GM12892 (cell line): ENCODE measurements around the gene ATOH8.

Experiments
- DNase-seq: peaks from one replicate; pipeline ENCODE4 v3.0.0; 2011; ENCODE audit not compliant: insufficient read length
- FAIRE-seq: peaks from 2 replicates; lab custom pipeline; 2011; peaks lifted over from hg19 to GRCh38; lab: Jason Lieb, UNC
- POLR2A ChIP-seq: IDR thresholded peaks from 2 replicates; pipeline ENCODE4 v1.6.1; 2011; ENCODE audit warnings: low read depth, low read length, control low read depth
- POLR2AphosphoS5 ChIP-seq: IDR thresholded peaks from 2 replicates; pipeline ENCODE4 v1.6.1; 2011; ENCODE audit warnings: low read depth, low read length, control low read depth
- TAF1 ChIP-seq: IDR thresholded peaks from 2 replicates; pipeline ENCODE4 v1.6.1; 2011; ENCODE audit warnings: low read depth, mild to moderate bottlenecking, control low read depth, low read length, borderline replicate concordance

Gene ATOH8

GRCh38 chr2:85796341-85797262 is 42.8 kb downstream of the ATOH8 start:
- FAIRE-seq (no peak), DNase-seq (no peak)
- no peak for TF ChIP-seq POLR2A
- no peak for TF ChIP-seq POLR2AphosphoS5
- no peak for TF ChIP-seq TAF1

- DNase-seq (no peak), FAIRE-seq (no peak)
- no peak for TF ChIP-seq TAF1
- TF ChIP-seq POLR2AphosphoS5 = no peak
- no peak for TF ChIP-seq POLR2A
Measured at GRCh38 chr2:85797263-85797660, 43.5 kb downstream of the ATOH8 start.

- TF ChIP-seq TAF1 (no peak), POLR2A (no peak), POLR2AphosphoS5 (no peak)
- FAIRE-seq (no peak), DNase-seq (no peak)
Measured at GRCh38 chr2:85797921-85798320, 44.1 kb downstream of the ATOH8 start.

DNA sequence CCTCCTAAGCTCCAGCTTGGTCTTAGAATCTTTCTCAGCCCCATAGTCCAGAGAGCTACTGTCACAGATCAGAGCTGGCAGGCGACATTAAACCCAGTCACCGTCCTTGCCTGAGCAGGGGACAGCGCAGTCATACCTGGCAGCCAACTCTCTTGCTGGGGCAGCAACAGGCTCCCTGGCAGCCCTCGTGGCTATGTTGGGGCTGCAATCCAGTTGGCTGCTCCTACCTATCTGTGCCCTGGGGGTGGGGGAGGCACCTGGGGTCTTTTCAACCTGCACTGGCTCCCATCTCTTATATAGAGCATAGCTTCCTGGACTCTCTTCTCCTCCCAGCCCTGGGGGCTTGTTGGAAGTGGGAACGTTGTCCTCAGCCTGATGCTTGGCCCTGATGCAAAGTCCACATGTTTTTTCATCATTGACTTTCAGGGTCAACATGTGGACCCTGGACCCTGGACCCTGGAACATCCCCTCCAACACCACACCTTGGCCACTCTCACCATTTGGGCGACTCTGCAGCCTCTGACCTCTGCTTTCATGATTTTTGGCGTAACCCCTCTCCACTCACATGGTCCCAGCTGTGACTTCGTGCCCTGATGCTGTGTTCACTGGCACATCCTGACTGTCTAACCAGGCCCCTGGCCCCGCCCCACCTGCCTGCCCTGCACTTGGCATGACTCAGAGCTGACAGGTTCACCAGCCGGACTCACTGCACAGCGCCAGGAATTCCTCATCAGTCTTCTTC is 45.6 kb downstream of the ATOH8 start:
- TF ChIP-seq POLR2AphosphoS5 (no peak), POLR2A (no peak), TAF1 (no peak)
- DNase-seq = no peak
- no peak for FAIRE-seq

DNA sequence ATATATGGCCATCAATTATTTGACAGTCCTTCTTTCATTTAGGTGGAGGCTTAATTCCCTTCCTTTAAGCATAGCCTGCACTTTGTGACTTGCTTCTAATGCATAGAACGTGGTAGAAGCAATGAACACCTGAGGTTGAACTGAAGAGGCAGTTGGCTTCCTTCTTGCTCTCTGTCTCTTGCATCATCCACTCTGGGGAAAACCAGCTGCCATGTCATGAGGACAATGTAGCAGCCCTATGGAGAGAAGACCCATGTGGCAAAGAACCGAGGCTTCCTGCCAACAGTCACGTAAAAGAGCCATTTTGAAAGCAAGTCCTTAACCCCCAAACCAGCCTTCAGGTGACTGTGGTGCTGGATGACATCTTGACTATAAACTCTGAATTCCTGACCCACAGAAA is 46.8 kb downstream of the ATOH8 start:
- DNase-seq = no peak
- no peak for FAIRE-seq
- TF ChIP-seq POLR2A (no peak), POLR2AphosphoS5 (no peak), TAF1 (no peak)

GRCh38 chr2:85801871-85802270 is 48.1 kb downstream of the ATOH8 start:
- FAIRE-seq (no peak), DNase-seq (no peak)
- no peak for TF ChIP-seq POLR2AphosphoS5
- TF ChIP-seq POLR2A = no peak
- no peak for TF ChIP-seq TAF1

- TF ChIP-seq TAF1 (no peak), POLR2AphosphoS5 (no peak), POLR2A (no peak)
- FAIRE-seq = no peak
- no peak for DNase-seq
Measured at GRCh38 chr2:85802354-85803103, 48.7 kb downstream of the ATOH8 start.

- DNase-seq = no peak
- TF ChIP-seq TAF1 = no peak
- no peak for TF ChIP-seq POLR2AphosphoS5
- TF ChIP-seq POLR2A = no peak
- no peak for FAIRE-seq
Measured at GRCh38 chr2:85803704-85804425, 50.1 kb downstream of the ATOH8 start.

DNA sequence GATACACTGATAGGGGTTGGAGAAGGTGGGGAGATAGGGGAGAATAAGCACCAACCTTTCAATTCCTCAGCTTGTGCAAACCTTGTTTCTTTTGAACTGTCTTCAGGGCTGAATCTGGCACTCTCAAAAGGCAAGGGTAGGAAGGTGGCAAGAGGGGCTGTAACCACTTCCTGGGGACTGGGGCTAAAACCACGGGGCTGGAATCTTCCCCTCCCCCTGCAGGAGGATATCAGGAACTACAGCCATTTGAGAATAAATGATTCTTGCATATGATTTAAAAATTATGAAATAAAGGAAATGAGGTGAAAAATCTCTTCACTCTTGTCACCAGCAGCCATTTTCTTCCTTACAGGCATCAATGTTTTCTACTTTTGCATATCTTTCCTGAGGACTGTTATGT is 50.8 kb downstream of the ATOH8 start:
- TF ChIP-seq POLR2AphosphoS5 (no peak), POLR2A (no peak), TAF1 (no peak)
- FAIRE-seq (no peak), DNase-seq (no peak)

DNA sequence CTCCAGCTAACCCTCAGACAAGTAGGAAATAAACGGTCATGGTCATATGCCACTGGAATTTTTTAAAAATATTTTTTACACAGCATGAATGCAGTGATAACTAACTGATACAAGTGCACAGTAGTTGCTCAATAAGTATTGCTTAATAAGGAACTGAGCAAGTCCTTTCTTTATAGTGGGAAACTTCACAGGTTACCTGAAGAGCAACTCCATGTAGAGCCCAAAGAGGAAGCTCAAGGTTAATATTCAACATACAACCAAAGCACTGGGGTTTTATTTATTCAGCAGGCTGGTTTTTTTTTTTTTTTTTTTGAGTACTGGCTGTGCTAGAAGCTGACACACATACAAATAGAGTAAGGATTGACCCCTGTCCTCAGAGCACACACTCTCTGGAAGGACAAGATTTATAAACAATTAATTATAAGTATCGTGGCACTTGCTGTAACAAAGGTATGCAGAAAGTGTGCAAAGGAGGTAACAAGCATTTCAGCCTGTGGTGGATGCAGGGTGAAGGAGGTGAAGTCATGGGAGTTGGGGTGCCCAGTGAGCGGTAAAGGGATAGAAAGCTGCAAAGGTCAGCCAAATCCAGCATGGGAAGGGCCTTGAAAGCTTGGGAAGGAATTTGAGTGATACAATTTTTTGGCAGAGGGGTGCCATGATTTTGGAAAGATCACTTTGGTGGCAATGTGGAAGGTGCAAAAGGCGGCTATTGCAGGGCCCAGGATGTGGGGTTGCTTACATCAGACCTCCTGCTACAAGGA is 52.7 kb downstream of the ATOH8 start:
- FAIRE-seq = no peak
- no peak for TF ChIP-seq TAF1
- no peak for TF ChIP-seq POLR2AphosphoS5
- no peak for TF ChIP-seq POLR2A
- no peak for DNase-seq
